HG02610 (cell line): ENCODE results near the gene PSME2.

Experiments used
- ATAC-seq: cut with Tn5 transposase; IDR thresholded peaks from one replicate; pipeline ENCODE4 v1.9.1; 2021; ENCODE audit warnings: mild to moderate bottlenecking, moderate library complexity; ENCODE audit not compliant: unreplicated experiment

The PSME2 gene

GRCh38 chr14:24095271-24096068 is 50.9 kb downstream of the PSME2 start:
- peak; percentile 81 for ATAC-seq

- no peak for ATAC-seq
Observed at GRCh38 chr14:24094841-24095270, 51.6 kb downstream of the PSME2 start.

- peak; percentile 34 for ATAC-seq
Observed at GRCh38 chr14:24093901-24094840, 52.2 kb downstream of the PSME2 start, which contains the start of gene PCK2. Gene PCK2 (plus strand): TSS chr14:24094311. CDS start chr14:24094406, 95 bp downstream.
